HG02970 (cell line): ENCODE data around the gene TBC1D22A.

Experiments used
- ATAC-seq: cut with Tn5 transposase; IDR thresholded peaks from one replicate; pipeline ENCODE4 v1.9.1; 2021; ENCODE audit warnings: mild to moderate bottlenecking, moderate library complexity, moderate number of reproducible peaks; ENCODE audit not compliant: unreplicated experiment, low FRiP score

Gene TBC1D22A

GRCh38 chr22:47152236-47152635 is 389.8 kb downstream of the TBC1D22A start:
- ATAC-seq, result no peak

- ATAC-seq, result no peak
These were observed 390.5 kb downstream of the TBC1D22A start for GRCh38 chr22:47152938-47153337.

GRCh38 chr22:47153854-47154525 is 391.5 kb downstream of the TBC1D22A start:
- ATAC-seq, result no peak

- no peak for ATAC-seq
These were observed 392.2 kb downstream of the TBC1D22A start for GRCh38 chr22:47154621-47155081.

- ATAC-seq, result no peak
These were observed 392.9 kb downstream of the TBC1D22A start for GRCh38 chr22:47155131-47155885.

- ATAC-seq, result no peak
These were observed 393.5 kb downstream of the TBC1D22A start for GRCh38 chr22:47155912-47156311.

- ATAC-seq, result no peak
These were observed 394.1 kb downstream of the TBC1D22A start for GRCh38 chr22:47156352-47157092.

GRCh38 chr22:47157093-47157420 is 394.6 kb downstream of the TBC1D22A start:
- no peak for ATAC-seq

GRCh38 chr22:47157486-47158270 is 395.2 kb downstream of the TBC1D22A start:
- no peak for ATAC-seq

GRCh38 chr22:47158457-47158856 is 396.0 kb downstream of the TBC1D22A start:
- no peak for ATAC-seq

- no peak for ATAC-seq
These were observed 397.1 kb downstream of the TBC1D22A start for GRCh38 chr22:47159592-47159991.

- no peak for ATAC-seq
These were observed 397.7 kb downstream of the TBC1D22A start for GRCh38 chr22:47160141-47160541.

GRCh38 chr22:47160781-47161520 is 398.5 kb downstream of the TBC1D22A start:
- ATAC-seq, result no peak

GRCh38 chr22:47161631-47162030 is 399.2 kb downstream of the TBC1D22A start:
- no peak for ATAC-seq

- ATAC-seq, result no peak
These were observed 400.4 kb downstream of the TBC1D22A start for GRCh38 chr22:47162865-47163264.

- ATAC-seq, result no peak
These were observed 401.0 kb downstream of the TBC1D22A start for GRCh38 chr22:47163481-47163855.

- ATAC-seq, result no peak
These were observed 401.5 kb downstream of the TBC1D22A start for GRCh38 chr22:47163856-47164513.

- no peak for ATAC-seq
These were observed 402.3 kb downstream of the TBC1D22A start for GRCh38 chr22:47164514-47165337.
